Activated CD4-positive, alpha-beta T cell treated with anti-CD3 and anti-CD28 coated beads, Interleukin-2, amount 10 ng/mL, durations not matched to agents 7 days and 5 days (primary cell): ENCODE data around the gene CYB5D1. TPM values are rescaled to one million over a fixed set of nuclear protein-coding genes. Genes with fewer than 3 reads are reported as not detected.
"Not testable (repeated sequence)": the region's sequence is repeated elsewhere in the genome, so short reads cannot be mapped to it uniquely, and the experiment has no call there.

Experiments
- CTCF ChIA-PET: fragments of 350-600 bp; sonication (Branson Sonifier 250); formaldehyde crosslinking; loops from one replicate; lab custom pipeline; 2021; ENCODE audit warnings: antibody characterized with exemption; lab: Charles Lee
- POLR2A ChIA-PET: fragments of 350-600 bp; sonication (Branson Sonifier 250); formaldehyde crosslinking; loops from one replicate; lab custom pipeline; 2021; ENCODE audit warnings: antibody characterized with exemption; lab: Charles Lee
- DNase-seq: peaks from one replicate; pipeline ENCODE4 v3.0.0-alpha.2; 2020
- H3K27ac Mint-ChIP-seq: one replicate; pipeline ENCODE4 v1.8.0; 2021; ENCODE audit warnings: mild to moderate bottlenecking, moderate library complexity, mixed read lengths
- H3K27me3 Mint-ChIP-seq: one replicate; pipeline ENCODE4 v1.8.0; 2021; ENCODE audit warnings: mixed read lengths
- H3K36me3 Mint-ChIP-seq: one replicate; pipeline ENCODE4 v1.8.0; 2021; ENCODE audit warnings: low read depth, mixed read lengths
- H3K4me1 Mint-ChIP-seq: one replicate; pipeline ENCODE4 v1.8.0; 2021; ENCODE audit warnings: mixed read lengths
- H3K4me3 Mint-ChIP-seq: one replicate; pipeline ENCODE4 v1.8.0; 2021; ENCODE audit warnings: mild to moderate bottlenecking, moderate library complexity, mixed read lengths
- H3K9me3 Mint-ChIP-seq: one replicate; pipeline ENCODE4 v1.8.0; 2021; ENCODE audit warnings: mixed read lengths
- total RNA-seq, 2 experiments: library from RNA; stranded (reverse); gene quantifications; one replicate each; pipeline ENCODE4 v1.2.3, GENCODE V29; 2021

The CYB5D1 gene
- total RNA-seq: 1 to 10 TPM; 8.2 to 9.0 TPM

DNA sequence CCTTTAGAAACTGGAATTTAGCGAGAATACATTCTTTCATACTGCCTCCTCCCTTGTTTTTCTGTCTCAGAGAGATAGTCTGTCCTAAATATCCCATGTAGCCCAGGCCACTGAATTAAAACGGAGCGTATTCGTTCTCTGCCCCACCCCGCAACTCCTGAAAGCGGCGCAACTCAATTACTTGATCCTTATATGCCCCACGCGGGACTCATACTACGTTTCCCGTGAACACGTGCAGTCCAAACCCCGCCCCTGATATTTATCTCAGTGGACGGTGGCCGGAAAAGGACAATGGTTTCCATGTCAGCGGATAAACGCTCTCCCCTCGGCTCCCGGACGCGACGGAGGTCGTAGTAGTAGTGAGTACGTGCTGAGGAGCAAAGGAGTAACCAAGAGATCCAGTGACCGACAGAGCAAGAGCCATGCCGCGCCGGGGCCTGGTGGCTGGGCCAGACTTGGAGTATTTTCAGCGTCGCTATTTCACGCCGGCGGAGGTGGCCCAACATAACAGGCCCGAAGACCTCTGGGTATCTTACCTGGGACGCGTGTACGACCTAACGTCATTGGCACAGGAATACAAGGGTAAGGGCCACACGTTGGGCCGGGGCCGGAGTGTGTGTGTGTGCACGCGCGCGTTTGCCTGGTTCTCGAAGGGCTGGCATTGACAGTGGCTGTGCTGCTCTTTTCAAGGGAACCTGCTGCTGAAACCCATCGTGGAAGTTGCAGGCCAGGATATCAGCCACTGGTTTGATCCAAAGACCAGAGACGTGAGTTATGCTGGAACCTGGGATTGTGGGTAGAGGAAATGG is at the start of gene CYB5D1:
Gene CYB5D1 (plus strand): TSS at position 291 of the 809 bp plus-strand sequence. CDS start 132 bp downstream, at position 423.
- POLR2A ChIA-PET: interaction anchor here (0.5 to 0.6 kb wide), 2 partner anchors 132 to 843 kb away, joined by 3 to 7 read pairs; a partner anchor contains a TSS
- Mint-ChIP-seq H3K4me3 (no peak within 1 kb of the TSS), H3K9me3 (no peaks in the 10 kb centered on the region), H3K27me3 (no peaks in the 10 kb centered on the region), H3K27ac (no peak within 1 kb of the TSS), H3K4me1 (peaks cover 7% of the 10 kb centered on the region), H3K36me3 (peaks cover 5% of the 10 kb centered on the region)
- peak; percentile 94 for DNase-seq
- CTCF ChIA-PET: interaction anchor here (0.8 to 1.4 kb wide), 10 partner anchors 11 to 183 kb away, joined by 3 to 9 read pairs (median 4); partner anchors contain the start of gene KDM6B

DNA sequence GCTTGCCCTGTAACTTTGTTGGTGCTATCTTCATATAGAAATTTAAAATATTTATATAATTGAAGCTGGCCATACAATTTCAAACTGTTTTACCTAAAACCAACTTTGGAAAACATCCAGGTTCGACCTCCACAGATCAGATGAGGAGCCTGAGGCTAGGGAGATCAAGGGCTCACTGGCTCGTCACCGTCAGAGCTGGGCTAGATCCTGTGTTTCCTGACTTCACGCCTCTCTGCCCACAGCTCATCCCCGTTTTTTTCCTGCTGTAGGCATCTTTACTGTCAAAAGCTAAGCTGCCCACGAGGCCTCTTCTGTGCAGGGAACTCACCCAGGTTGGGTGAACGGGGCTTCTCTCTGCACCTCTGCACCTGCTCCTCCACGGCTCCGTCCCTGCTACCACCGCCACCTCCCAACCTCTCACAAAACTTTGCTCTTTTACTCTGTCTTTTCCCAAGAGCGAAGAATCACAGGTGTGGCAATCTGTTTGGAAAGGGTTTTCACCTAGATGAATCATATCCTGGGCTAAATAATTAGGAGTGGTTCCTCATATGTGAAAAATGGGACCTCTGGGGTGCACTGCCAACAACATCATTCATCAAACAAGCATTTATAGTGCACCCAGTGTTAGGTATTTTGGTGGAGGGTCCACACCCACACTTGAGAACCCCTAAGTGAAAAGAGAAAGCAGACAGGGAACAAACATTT is 48.6 kb upstream of the CYB5D1 start:
- H3K36me3 Mint-ChIP-seq: no peaks in the 10 kb centered on the region

DNA sequence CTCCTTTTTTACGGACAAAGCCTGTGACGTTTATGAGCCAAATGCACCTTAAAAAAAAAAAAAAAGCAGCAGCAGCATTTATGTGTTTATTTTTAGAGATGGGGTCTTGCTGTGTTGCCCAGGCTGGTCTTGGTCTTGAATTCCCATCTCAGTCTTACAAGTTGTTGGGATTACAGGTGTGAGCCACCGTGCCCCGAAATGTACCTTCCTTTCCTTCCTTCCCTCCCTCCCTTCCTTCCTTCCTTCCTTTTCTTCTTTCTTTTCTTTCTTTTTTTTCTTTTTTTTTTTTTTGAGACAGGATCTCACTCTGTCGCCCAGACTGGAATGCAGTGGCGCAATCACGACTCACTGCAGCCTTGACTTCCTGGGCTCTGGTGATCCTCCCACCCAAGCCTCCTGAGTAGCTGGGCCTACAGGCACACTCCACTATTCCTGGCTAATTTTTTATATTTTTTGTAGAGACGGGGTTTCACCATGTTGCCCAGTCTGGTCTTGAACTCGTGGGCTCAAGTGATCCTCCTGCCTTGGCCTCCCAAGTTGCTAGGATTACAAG is 47.9 kb upstream of the CYB5D1 start:
- H3K9me3 Mint-ChIP-seq, H3K4me1 Mint-ChIP-seq, POLR2A ChIA-PET, H3K27me3 Mint-ChIP-seq, H3K4me3 Mint-ChIP-seq, H3K27ac Mint-ChIP-seq, CTCF ChIA-PET, DNase-seq, H3K36me3 Mint-ChIP-seq: not testable (repeated sequence)

More for the DNA sequence above, 48.6 kb upstream of the CYB5D1 start:
- H3K4me1 Mint-ChIP-seq: no peaks in the 10 kb centered on the region
- no peak overlapping the region for H3K4me3 Mint-ChIP-seq
- H3K27me3 Mint-ChIP-seq: peaks cover 6% of the 10 kb centered on the region
- POLR2A ChIA-PET: no interaction called here
- no peaks in the 10 kb centered on the region for H3K9me3 Mint-ChIP-seq
- no peak overlapping the region for H3K27ac Mint-ChIP-seq
- CTCF ChIA-PET: interaction anchor here (0.6 kb wide), 1 partner anchor 53 kb away, joined by 3 read pairs; no protein-coding TSS in a partner anchor
- no peak for DNase-seq

DNA sequence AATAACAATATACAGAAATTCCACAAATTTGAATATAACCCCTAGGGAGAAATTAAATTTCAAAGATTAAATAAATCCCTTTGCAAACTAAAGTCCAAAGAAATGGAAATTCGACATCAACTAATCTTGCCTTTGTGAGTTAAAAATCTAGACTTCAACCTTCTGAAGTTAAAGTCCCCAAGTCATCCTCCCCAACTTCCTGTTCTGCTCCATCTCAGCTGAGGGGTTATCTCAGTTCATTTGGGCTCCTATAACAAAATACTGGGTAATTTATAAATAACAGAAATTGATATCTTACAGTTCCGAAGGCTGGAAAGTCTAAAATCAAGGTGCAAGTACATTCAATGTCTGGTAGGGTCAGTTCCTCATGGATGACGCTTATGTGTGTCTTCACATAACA is 46.6 kb upstream of the CYB5D1 start:
- CTCF ChIA-PET: interaction anchor here (0.6 to 0.7 kb wide), 2 partner anchors 179 to 873 kb away, joined by 3 read pairs; no protein-coding TSS in a partner anchor
- H3K27me3 Mint-ChIP-seq: peaks cover 3% of the 10 kb centered on the region
- no peaks in the 10 kb centered on the region for H3K9me3 Mint-ChIP-seq
- no peak overlapping the region for H3K27ac Mint-ChIP-seq
- no peak for DNase-seq
- H3K4me3 Mint-ChIP-seq: no peak overlapping the region
- POLR2A ChIA-PET: no interaction called here
- H3K4me1 Mint-ChIP-seq: no peaks in the 10 kb centered on the region
- no peaks in the 10 kb centered on the region for H3K36me3 Mint-ChIP-seq

DNA sequence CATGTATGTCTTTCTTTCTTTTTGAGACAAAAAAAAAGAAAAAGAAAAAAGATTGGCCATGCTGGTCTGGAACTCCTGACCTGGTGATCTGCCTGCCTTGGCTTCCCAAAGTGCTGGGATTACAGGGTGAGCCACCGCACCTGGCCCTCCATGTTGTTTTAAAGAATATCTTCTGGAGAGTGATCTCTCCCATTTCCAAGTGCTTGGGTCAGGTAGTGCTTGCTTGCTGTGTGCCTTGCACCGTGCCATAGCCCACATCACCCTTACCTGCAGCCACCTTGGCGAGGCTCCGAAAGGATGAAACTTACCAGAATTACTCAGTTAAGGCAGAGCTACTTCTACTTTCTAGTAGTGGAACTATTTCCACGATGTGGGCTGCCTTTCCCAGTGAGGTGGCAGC is 42.8 kb upstream of the CYB5D1 start:
- H3K36me3 Mint-ChIP-seq: no peaks in the 10 kb centered on the region
- no peaks in the 10 kb centered on the region for H3K4me1 Mint-ChIP-seq
- POLR2A ChIA-PET: no interaction called here
- CTCF ChIA-PET: no interaction called here
- H3K27ac Mint-ChIP-seq: no peak overlapping the region
- no peak for DNase-seq
- no peak overlapping the region for H3K4me3 Mint-ChIP-seq
- H3K27me3 Mint-ChIP-seq: no peaks in the 10 kb centered on the region
- H3K9me3 Mint-ChIP-seq: no peaks in the 10 kb centered on the region

DNA sequence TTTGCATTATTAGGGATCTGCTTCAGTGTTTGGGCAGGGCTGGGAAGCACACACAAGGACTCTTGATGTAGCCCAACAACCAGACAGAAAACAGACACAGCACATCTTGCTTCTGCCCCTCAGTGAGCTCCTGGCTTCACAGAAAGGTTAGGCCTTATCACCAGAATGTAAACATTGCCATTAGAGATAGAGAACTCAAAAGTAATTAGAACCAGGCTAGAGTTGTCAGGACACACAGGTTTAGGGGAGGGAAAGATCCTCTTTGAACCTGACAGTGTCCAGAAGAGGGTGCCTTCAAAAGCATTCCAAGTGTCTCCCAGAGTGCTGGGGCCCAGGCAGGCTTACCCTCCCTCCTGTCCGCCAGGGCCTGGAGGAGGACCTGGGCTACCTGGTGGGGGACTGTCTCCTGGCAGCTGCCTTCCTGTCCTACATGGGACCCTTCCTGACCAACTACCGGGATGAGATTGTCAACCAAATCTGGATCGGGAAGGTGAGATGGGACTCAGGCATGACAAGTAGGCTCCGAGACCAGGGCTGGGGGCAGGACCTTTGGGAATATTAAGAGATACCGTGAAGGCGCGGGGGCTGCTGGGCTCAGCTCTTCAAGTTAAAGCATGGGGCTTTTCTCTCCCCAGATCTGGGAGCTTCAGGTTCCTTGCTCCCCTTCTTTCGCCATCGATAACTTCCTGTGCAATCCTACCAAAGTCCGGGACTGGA is 40.7 kb upstream of the CYB5D1 start:
- Mint-ChIP-seq H3K4me1 (no peaks in the 10 kb centered on the region), H3K27me3 (no peaks in the 10 kb centered on the region), H3K36me3 (no peaks in the 10 kb centered on the region), H3K27ac (no peak overlapping the region), H3K9me3 (no peaks in the 10 kb centered on the region), H3K4me3 (no peak overlapping the region)
- DNase-seq: no peak
- POLR2A ChIA-PET: no interaction called here
- CTCF ChIA-PET: interaction anchor here (0.6 to 1.2 kb wide), 2 partner anchors 9 to 173 kb away, joined by 3 to 4 read pairs; no protein-coding TSS in a partner anchor

GRCh38 chr17:7817643-7817964 is 40.2 kb upstream of the CYB5D1 start:
- Mint-ChIP-seq H3K27me3 (no peaks in the 10 kb centered on the region), H3K4me3 (no peak overlapping the region), H3K27ac (no peak overlapping the region), H3K9me3 (no peaks in the 10 kb centered on the region), H3K4me1 (no peaks in the 10 kb centered on the region), H3K36me3 (no peaks in the 10 kb centered on the region)
- ChIA-PET POLR2A (no interaction called here), CTCF (interaction anchor here (0.6 to 1.7 kb wide), 2 partner anchors 8 to 15 kb away, joined by 3 to 5 read pairs; no protein-coding TSS in a partner anchor)
- no peak for DNase-seq

DNA sequence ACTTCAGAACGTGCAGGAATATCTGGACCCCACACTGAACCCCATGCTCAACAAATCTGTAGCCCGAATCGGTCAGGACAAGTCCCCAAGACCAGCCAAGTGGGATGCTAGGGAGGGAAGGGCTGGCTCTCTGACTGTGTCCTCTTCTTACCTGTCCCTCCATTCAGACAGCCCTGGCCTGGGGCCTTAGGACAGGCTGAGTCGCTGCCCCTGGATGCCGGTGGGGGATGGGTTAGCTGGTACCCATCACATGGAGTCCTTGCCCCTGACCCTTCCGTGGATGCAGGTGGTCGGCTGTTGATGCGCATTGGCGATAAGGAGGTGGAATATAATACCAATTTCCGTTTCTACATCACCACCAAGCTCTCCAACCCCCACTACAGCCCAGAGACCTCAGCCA is 39.8 kb upstream of the CYB5D1 start:
- POLR2A ChIA-PET: no interaction called here
- Mint-ChIP-seq H3K36me3 (no peaks in the 10 kb centered on the region), H3K9me3 (no peaks in the 10 kb centered on the region), H3K27ac (no peak overlapping the region), H3K4me1 (no peaks in the 10 kb centered on the region), H3K4me3 (no peak overlapping the region), H3K27me3 (no peaks in the 10 kb centered on the region)
- DNase-seq: no peak
- CTCF ChIA-PET: interaction anchor here (1.2 to 2.5 kb wide), 3 partner anchors 14 to 23 kb away, joined by 4 to 5 read pairs (median 5); no protein-coding TSS in a partner anchor

DNA sequence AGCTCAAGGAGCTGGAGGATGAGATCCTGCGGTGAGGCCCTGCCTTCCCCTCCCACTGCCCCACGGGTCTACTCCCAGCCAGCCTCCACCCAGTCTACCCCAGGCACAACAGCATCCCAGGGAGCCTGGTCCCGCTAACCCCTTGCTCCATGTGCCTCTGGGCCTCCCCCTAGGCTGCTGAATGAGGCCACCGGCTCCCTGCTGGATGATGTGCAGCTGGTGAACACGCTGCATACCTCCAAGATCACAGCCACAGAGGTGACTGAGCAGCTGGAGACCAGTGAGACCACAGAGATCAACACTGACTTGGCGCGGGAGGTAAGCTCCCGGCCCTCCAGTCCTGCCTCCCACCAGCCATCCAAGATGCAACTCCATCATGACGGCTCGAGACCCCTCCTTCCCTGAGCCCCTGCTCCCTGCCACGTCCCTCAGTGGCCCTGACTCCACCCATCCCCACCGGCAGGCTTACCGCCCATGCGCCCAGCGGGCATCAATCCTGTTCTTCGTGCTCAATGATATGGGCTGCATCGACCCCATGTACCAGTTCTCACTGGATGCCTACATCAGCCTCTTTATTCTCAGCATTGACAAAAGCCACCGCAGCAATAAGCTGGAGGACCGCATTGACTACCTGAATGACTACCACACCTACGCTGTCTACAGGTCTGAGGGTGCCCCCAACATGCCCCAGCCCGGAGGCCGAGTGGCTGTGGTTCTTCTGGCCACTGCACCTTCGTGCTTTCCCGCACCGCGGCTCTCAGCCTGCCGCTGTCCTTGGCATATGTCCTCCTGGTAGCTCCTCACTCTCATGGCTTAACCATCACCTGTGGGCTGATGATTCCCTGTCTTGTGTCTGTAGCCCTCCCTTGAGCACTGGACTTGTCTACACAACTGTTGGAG is 38.8 kb upstream of the CYB5D1 start:
- Mint-ChIP-seq H3K9me3 (no peaks in the 10 kb centered on the region), H3K4me1 (no peaks in the 10 kb centered on the region), H3K36me3 (no peaks in the 10 kb centered on the region), H3K27ac (no peak overlapping the region), H3K4me3 (no peak overlapping the region), H3K27me3 (no peaks in the 10 kb centered on the region)
- CTCF ChIA-PET: interaction anchor here (0.6 to 2.5 kb wide), 6 partner anchors 11 to 172 kb away, joined by 3 to 5 read pairs (median 4); no protein-coding TSS in a partner anchor
- POLR2A ChIA-PET: no interaction called here
- no peak for DNase-seq

GRCh38 chr17:7820231-7820630 is 37.6 kb upstream of the CYB5D1 start:
- no peak overlapping the region for H3K27ac Mint-ChIP-seq
- ChIA-PET POLR2A (no interaction called here), CTCF (interaction anchor here (2.1 to 2.5 kb wide), 2 partner anchors 10 to 20 kb away, joined by 5 read pairs; no protein-coding TSS in a partner anchor)
- no peaks in the 10 kb centered on the region for H3K27me3 Mint-ChIP-seq
- no peaks in the 10 kb centered on the region for H3K4me1 Mint-ChIP-seq
- no peak for DNase-seq
- no peaks in the 10 kb centered on the region for H3K9me3 Mint-ChIP-seq
- H3K4me3 Mint-ChIP-seq: no peak overlapping the region
- no peaks in the 10 kb centered on the region for H3K36me3 Mint-ChIP-seq

DNA sequence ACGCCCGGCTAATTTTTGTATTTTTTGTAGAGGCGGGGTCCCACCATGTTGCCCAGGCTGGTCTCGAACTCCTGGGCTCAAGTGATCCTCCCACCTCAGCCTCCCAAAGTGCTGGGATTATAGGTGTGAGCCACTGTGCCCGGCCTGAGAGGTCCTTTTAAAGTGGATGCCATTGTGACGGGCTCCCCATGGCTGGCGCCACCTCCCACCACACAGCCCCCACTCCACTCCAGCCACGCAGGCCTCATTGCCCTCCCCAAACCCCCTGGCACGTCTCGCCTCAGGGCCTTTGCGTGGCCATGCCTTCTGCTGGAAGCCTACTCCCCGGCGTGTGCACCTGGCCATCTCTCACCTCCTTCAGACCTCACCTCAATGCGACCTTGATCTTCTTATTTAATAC is 35.7 kb upstream of the CYB5D1 start:
- Mint-ChIP-seq H3K27me3 (peaks cover 4% of the 10 kb centered on the region), H3K4me1 (no peaks in the 10 kb centered on the region), H3K27ac (no peak overlapping the region), H3K9me3 (no peaks in the 10 kb centered on the region), H3K4me3 (no peak overlapping the region), H3K36me3 (no peaks in the 10 kb centered on the region)
- no peak for DNase-seq
- POLR2A ChIA-PET: no interaction called here
- CTCF ChIA-PET: interaction anchor here (1.2 to 1.4 kb wide), 2 partner anchors 79 to 99 kb away, joined by 3 read pairs; no protein-coding TSS in a partner anchor
